GM18870 (cell line): ENCODE results near the gene FNIP2.
A peak's percentile ranks its signal among the peaks of the same experiment; 100 is the strongest.
"Not testable (repeated sequence)": the region's sequence is repeated elsewhere in the genome, so short reads cannot be mapped to it uniquely, and the experiment has no call there.

Experiments
- ATAC-seq: cut with Tn5 transposase; IDR thresholded peaks from one replicate; pipeline ENCODE4 v1.9.1; 2021; ENCODE audit warnings: moderate library complexity; ENCODE audit not compliant: unreplicated experiment

The FNIP2 gene

DNA sequence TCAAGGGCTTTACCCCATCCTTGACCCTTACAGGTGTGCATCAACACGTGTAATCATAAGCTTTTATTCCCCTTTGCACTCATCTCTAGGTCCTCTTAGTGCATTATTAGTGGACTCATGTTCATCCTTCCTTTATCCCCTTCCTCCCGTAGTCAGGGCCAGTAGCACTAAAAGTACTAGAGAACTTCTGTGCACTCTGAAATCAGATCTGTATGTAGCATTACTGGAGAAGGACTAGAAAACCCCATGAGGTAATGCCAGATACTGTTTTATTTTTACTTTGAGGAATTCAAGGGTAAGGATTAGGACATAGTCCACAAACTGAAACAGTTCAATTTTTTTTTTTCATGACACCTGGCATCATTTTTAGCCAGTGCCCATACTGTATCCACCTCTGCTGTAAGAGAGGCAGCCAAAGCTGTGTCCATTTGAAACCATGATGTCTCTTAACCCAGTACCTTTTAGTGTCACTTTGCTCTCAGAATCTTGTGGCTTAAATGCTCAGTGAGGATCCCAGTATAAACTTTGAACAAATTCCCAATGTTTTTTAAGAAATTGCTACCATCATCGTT, 134.7 kb downstream of the FNIP2 start:
- ATAC-seq = no peak

GRCh38 chr4:158904815-158905214, 136.0 kb downstream of the FNIP2 start:
- no peak for ATAC-seq

DNA sequence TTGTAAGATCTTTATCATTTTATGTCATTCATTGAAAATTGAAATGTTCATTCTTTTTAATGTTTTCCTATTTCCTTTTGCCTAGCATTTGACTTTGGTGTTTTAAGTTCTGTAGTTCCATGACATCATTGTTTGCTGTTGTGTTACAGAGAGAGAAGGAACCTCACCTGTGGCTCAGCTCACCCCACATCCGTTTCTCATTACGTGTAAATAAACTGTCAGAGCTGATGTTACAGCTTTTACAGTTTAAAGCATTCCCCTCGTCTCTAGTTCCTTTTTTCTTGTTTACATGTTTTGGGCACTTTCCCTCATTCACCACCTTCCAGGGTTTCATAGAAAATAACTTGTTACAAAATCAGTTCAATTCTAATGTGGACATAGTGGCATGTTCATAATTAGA, 137.2 kb downstream of the FNIP2 start:
- peak; percentile 86 for ATAC-seq

GRCh38 chr4:158912390-158912789, 143.6 kb downstream of the FNIP2 start:
- no peak for ATAC-seq

GRCh38 chr4:158912806-158913205, 144.0 kb downstream of the FNIP2 start:
- no peak for ATAC-seq

GRCh38 chr4:158913766-158914165, 144.9 kb downstream of the FNIP2 start:
- no peak for ATAC-seq

DNA sequence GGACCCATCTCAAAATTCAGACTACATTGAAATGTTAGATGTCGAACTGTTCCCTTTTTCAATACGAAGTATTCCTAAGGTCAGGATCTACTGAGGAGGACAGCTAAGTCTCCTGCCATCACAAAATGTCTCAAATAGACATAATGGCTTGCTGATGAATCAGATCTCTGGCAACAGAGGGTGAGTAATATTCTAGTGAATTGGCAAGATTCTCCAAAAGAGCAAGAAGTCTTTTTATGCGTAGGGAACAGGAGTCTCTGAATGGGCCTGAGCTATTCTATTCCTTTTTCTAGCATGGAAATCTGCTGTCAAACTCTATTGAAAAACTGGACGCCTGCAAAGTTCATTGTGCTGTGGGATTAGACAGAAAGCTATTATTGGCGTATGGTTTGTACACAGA, 145.4 kb downstream of the FNIP2 start:
- ATAC-seq = no peak

DNA sequence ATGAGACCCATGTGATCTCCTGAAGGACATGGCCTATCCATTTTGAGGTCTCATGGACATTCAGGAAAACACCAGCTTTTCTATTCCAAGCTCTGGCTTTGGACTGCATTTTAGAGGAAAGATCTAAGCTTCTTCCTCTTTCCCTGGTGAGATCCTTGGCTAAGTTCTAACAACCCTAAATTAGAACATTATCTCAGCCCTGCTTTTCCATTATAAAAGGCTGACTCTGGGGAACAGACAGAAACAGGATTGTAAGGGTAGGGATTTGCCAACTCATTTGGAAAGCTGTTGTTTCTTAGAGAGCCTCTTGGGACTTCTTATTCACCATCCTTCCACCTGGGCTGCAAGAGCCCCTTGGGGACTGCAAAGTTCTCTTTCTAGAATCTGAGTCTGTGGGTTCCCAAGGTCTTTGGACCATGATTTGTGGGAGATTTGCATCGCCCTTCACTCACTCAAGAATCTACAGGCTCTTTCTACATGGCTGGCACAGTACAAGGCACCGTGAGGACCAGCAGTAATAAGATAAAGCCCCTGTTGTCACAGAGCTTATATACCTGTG, 146.9 kb downstream of the FNIP2 start:
- no peak for ATAC-seq

GRCh38 chr4:158920452-158920996, 151.7 kb downstream of the FNIP2 start:
- not testable (repeated sequence) for ATAC-seq

DNA sequence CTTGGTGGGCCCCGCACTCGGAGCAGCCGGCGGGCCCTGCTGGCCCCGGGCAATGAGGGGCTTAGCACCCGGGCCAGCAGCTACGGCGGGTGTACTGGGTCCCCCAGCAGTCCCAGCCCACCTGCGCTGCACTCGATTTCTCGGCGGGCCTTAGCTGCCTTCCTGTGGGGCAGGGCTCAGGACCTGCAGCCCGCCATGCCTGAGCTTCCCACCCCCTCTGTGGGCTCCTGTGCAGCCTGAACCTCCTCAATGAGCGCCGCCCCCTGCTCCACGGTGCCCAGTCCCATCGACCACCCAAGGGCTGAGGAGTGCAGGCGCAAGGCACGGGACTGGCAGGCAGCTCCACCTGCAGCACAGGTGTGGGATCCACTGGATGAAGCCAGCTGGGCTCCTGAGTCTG, 158.9 kb downstream of the FNIP2 start:
- not testable (repeated sequence) for ATAC-seq

GRCh38 chr4:158929939-158930638, 161.3 kb downstream of the FNIP2 start:
- no peak for ATAC-seq

- ATAC-seq = no peak
These were observed 161.8 kb downstream of the FNIP2 start for GRCh38 chr4:158930639-158930972.

GRCh38 chr4:158933236-158933635, 164.4 kb downstream of the FNIP2 start:
- no peak for ATAC-seq

DNA sequence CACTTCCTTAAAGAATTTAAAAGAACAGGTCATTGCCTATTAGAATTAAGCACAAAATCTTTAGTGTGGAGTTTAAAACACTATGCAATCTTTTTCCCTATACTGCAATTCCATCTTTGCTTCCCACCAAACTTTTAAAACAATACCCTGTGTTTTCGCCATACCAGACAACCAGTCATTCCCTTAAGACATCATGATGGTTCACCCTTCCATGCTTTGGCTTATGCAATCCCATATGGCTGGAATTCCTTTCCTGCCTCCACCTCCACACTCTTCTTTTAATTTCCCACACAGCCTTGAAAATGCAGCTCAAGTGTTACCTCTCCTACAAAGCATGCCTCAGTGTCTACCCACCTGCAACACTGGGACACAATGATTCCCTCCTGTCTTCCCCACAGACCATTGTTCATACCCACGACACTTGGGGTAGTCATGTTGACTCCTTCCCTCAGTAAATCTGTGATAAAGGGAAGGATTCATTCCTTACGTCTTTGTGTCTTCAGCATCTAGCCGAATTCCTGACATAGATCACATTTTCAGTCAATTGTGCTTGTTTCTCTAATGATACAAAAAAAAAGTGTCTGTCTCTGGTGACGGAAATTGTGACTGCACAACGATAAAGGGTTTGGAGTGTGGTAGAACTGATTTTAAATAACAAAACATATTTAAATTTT, 166.3 kb downstream of the FNIP2 start:
- ATAC-seq = no peak

DNA sequence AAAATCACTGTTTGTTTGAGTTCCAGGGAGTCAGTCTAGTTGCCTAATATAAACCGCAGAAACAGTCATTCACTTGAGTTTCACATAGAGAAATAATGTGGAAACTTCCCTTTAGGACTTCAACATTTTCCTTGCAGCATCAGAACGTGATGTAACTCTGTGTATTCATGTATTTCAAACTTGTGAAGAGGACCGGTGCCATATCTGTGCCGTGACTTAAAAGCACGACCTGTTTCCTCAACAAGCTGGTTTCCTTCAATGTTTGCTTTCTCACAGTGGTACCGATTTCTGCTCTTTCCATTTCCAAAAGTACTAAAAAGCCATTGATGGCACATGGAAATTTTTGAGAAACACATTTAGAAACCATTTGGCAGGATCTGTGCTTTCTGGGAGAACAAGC, 167.4 kb downstream of the FNIP2 start:
- ATAC-seq = no peak

- no peak for ATAC-seq
These were observed 169.6 kb downstream of the FNIP2 start for GRCh38 chr4:158938220-158939044.

DNA sequence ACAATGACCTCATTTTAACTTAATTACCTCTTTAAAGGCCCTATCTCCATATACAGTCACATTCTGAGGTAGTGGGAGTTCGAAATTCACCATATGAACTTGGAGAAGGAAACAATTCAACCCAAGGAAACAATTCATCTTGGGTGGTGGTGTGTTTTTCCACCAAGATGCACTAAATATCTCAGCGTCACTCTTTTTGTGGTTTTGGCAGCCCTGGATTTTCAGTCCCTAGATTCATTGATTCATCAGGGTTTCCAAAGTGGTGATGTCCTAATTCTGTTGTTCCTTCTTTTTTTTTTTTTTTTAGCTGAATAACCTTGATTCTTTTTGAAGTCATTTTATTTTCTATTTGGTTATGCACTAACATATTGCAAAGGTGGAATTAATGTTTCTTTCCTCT, 171.4 kb downstream of the FNIP2 start:
- no peak for ATAC-seq

- ATAC-seq = no peak
These were observed 172.5 kb downstream of the FNIP2 start for GRCh38 chr4:158941321-158941720.

GRCh38 chr4:158941895-158942294, 173.1 kb downstream of the FNIP2 start:
- no peak for ATAC-seq

DNA sequence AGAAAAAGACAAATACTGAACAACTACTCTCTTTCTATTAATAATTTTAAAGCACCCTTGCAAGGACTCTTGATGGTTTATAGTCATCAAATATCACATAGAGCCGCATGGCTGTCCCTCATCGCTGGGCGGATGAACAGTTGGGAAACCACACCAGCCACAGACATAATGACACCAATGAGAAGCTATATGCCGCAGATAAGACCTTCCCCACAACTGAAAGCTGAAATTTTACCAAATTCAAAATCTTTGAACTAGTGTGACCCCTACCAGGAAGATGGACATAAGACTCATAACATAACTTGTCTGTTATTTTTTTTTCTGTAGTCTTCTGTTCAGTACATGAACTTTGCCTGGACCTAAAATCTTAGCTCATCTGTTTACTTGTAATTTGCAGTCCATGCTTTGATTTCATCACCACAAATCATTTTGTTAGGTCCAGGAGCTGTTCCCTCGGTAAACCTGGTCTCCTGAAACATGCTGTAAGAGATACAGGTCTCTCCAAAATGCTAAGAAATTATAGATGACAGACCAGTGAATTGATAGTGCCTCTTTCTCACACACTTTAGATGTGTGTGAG, 176.8 kb downstream of the FNIP2 start:
- no peak for ATAC-seq

GRCh38 chr4:158946825-158947224, 178.0 kb downstream of the FNIP2 start:
- no peak for ATAC-seq
